ENCODE data around the gene FAM89A. TPM values are rescaled to one million over a fixed set of nuclear protein-coding genes. Genes with fewer than 3 reads are reported as not detected.
"Not testable (repeated sequence)": the region's sequence is repeated elsewhere in the genome, so short reads cannot be mapped to it uniquely, and the experiment has no call there.

The FAM89A gene
- total RNA-seq, 1 donor from 2014 or later: 20.3 TPM

- Mint-ChIP-seq H3K27ac (no peak overlapping the region), H3K36me3 (ENCODE audit: low read depth) (no peaks in the 10 kb centered on the region), H3K27me3 (peaks cover 42% of the 10 kb centered on the region), H3K9me3 (peaks cover 6% of the 10 kb centered on the region), H3K4me3 (no peak overlapping the region), H3K4me1 (peaks cover 19% of the 10 kb centered on the region)
- DNase-seq: no peak
- intact Hi-C loops (cut with micrococcal nuclease): loop anchor here (10.0 kb wide), 1 partner anchor 405 kb away; the partner anchor contains the start of gene COG2
Measured at GRCh38 chr1:231049121-231049979, 9.3 kb upstream of the FAM89A start.

DNA sequence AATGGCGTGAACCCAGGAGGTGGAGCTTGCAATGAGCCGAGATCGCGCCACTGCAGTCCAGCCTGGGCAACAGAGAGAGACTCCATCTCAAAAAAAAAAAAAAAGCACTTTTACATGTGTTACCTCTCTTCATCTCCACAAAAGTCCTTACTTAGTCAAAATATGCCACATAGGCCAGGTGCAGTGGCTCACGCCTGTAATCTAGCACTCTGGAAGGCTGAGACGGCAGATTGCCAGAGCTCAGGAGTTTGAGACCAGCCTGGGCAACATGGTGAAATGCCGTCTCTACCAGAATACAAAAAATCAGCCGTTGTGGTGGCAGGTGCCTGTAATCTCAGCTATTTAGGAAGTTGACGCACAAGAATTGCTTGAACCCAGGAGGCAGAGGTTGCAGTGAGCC lies 8.4 kb upstream of the FAM89A start:
- intact Hi-C loops (cut with micrococcal nuclease): loop anchor here (10.0 kb wide), 1 partner anchor 404 kb away; the partner anchor contains the start of gene COG2
- peaks cover 11% of the 10 kb centered on the region for H3K4me1 Mint-ChIP-seq
- H3K4me3 Mint-ChIP-seq; H3K27ac Mint-ChIP-seq; H3K9me3 Mint-ChIP-seq; DNase-seq; H3K36me3 Mint-ChIP-seq (ENCODE audit: low read depth): not testable (repeated sequence)
- H3K27me3 Mint-ChIP-seq: peaks cover 46% of the 10 kb centered on the region

- H3K36me3 Mint-ChIP-seq (ENCODE audit: low read depth); H3K4me1 Mint-ChIP-seq; H3K4me3 Mint-ChIP-seq; H3K9me3 Mint-ChIP-seq; H3K27ac Mint-ChIP-seq; DNase-seq: not testable (repeated sequence)
- intact Hi-C loops (cut with micrococcal nuclease): loop anchor here (10.0 kb wide), 1 partner anchor 403 kb away; the partner anchor contains the start of gene COG2
- peaks cover 54% of the 10 kb centered on the region for H3K27me3 Mint-ChIP-seq
Measured at GRCh38 chr1:231047529-231047928, 7.5 kb upstream of the FAM89A start.

- Mint-ChIP-seq H3K36me3 (ENCODE audit: low read depth) (no peaks in the 10 kb centered on the region), H3K4me1 (peaks cover 5% of the 10 kb centered on the region), H3K9me3 (peaks cover 6% of the 10 kb centered on the region), H3K4me3 (no peak overlapping the region), H3K27me3 (peaks cover 59% of the 10 kb centered on the region), H3K27ac (no peak overlapping the region)
- DNase-seq: no peak
- intact Hi-C loops (cut with micrococcal nuclease): loop anchor here (10.0 kb wide), 1 partner anchor 402 kb away; the partner anchor contains the start of gene COG2
Measured at GRCh38 chr1:231046730-231047395, 6.8 kb upstream of the FAM89A start.

- not testable (repeated sequence) for H3K36me3 Mint-ChIP-seq (ENCODE audit: low read depth); H3K4me1 Mint-ChIP-seq; DNase-seq; H3K4me3 Mint-ChIP-seq; H3K9me3 Mint-ChIP-seq; H3K27ac Mint-ChIP-seq
- intact Hi-C loops (cut with micrococcal nuclease): loop anchor here (10.0 kb wide), 1 partner anchor 401 kb away; the partner anchor contains the start of gene COG2
- peaks cover 65% of the 10 kb centered on the region for H3K27me3 Mint-ChIP-seq
Measured at GRCh38 chr1:231045921-231046729, 6.1 kb upstream of the FAM89A start.

GRCh38 chr1:231045286-231045685 lies 5.2 kb upstream of the FAM89A start:
- H3K27me3 Mint-ChIP-seq: peaks cover 65% of the 10 kb centered on the region
- no peaks in the 10 kb centered on the region for H3K36me3 Mint-ChIP-seq (ENCODE audit: low read depth)
- H3K4me3 Mint-ChIP-seq: no peak overlapping the region
- H3K27ac Mint-ChIP-seq: no peak overlapping the region
- no peak for DNase-seq
- intact Hi-C loops (cut with micrococcal nuclease): loop anchor here (10.0 kb wide), 1 partner anchor 400 kb away; the partner anchor contains the start of gene COG2
- H3K9me3 Mint-ChIP-seq: peaks cover 6% of the 10 kb centered on the region
- H3K4me1 Mint-ChIP-seq: peaks cover 9% of the 10 kb centered on the region

- Mint-ChIP-seq H3K36me3 (ENCODE audit: low read depth) (no peaks in the 10 kb centered on the region), H3K9me3 (peaks cover 6% of the 10 kb centered on the region), H3K4me3 (no peak overlapping the region), H3K27me3 (peaks cover 64% of the 10 kb centered on the region), H3K27ac (no peak overlapping the region), H3K4me1 (peaks cover 9% of the 10 kb centered on the region)
- no peak for DNase-seq
- intact Hi-C loops (cut with micrococcal nuclease): loop anchor here (10.0 kb wide), 1 partner anchor 400 kb away; the partner anchor contains the start of gene COG2
Measured at GRCh38 chr1:231044588-231044987, 4.5 kb upstream of the FAM89A start.

DNA sequence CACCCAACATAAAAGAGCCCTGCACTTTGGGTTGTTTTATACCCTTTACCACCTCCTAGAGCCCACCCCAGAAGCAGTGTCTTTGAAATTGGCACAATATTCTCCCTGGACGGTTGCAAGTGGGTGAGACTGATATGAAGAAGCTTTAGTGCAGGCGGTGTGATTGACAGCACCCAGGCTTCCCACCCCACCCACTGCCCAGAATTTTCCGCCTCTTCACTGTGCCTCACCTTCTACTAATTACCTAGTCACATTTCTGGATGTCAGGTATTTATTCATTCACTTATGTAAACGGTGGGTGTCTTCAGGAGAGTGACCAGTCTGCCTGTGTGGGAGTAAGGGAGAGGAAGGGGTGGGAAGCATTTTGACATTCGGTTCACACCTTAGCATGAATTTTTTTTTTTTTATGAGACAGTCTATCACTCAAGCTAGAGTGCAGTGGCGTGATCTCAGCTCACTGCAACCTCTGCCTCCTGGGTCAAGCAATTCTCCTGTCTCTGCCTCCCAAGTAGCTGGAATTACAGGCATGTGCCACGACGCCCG lies 1.7 kb upstream of the FAM89A start:
- H3K4me3 Mint-ChIP-seq: peak overlapping the region; percentile 66
- intact Hi-C loops (cut with micrococcal nuclease): loop anchor here (2.0 to 10.0 kb wide), 2 partner anchors 173 to 397 kb away; partner anchors contain the start of genes C1orf198 and COG2
- peaks cover 21% of the 10 kb centered on the region for H3K4me1 Mint-ChIP-seq
- H3K27me3 Mint-ChIP-seq: peaks cover 44% of the 10 kb centered on the region
- no peak overlapping the region for H3K27ac Mint-ChIP-seq
- peaks cover 6% of the 10 kb centered on the region for H3K9me3 Mint-ChIP-seq
- H3K36me3 Mint-ChIP-seq (ENCODE audit: low read depth): peaks cover 6% of the 10 kb centered on the region
- DNase-seq: no peak

DNA sequence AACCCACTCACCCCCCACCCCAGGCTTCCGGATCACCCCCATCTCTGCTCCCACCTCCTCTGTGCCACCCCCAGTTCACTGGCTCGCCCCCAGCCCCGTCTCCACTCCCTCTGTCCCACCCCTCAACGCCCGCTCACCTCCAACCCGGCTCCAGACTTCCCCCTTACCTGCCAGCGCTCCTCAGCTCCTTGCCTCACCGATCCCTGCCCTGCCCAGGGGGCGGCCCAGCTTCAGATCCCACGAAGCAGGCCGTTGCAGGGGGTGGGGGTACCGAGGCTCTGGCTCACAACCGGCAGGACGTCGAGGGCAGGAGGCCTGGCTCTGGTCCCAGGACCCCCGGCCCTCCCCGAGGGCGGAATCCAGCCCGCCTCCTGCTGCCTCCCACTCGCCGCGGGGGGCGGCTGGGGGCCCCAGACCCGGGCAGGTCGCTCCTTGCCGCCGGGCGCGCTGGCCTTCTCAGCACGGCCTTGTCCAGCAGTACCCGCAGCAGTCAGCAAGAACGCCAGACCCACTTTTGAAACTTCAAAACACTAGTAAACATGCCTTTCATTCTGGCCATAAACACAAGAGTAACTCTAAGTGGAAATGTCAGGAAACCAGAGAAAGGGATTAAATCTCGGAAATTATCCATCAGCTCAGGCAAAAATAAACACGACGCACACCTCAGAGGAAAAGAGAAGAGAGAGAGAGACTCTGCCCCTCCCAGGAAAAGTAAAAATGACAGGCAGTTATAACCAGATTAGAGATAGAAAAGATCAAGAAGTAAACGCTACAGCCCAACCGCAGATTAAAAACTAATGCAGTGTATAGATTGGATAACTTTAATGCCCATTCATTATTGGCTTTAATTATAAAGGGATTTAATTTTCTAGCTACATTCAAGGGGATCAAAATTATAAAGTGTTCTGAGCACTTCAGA lies 1.0 kb upstream of the FAM89A start:
- H3K4me3 Mint-ChIP-seq: peak overlapping the region; percentile 85
- intact Hi-C loops (cut with micrococcal nuclease): loop anchor here (1.0 to 10.0 kb wide), 3 partner anchors 63 to 396 kb away; partner anchors contain the start of genes C1orf198, COG2 and TTC13
- peak overlapping the region; percentile 1 for H3K27ac Mint-ChIP-seq
- H3K9me3 Mint-ChIP-seq: peaks cover 6% of the 10 kb centered on the region
- H3K36me3 Mint-ChIP-seq (ENCODE audit: low read depth): peaks cover 6% of the 10 kb centered on the region
- DNase-seq: no peak
- peaks cover 29% of the 10 kb centered on the region for H3K4me1 Mint-ChIP-seq
- peaks cover 37% of the 10 kb centered on the region for H3K27me3 Mint-ChIP-seq

DNA sequence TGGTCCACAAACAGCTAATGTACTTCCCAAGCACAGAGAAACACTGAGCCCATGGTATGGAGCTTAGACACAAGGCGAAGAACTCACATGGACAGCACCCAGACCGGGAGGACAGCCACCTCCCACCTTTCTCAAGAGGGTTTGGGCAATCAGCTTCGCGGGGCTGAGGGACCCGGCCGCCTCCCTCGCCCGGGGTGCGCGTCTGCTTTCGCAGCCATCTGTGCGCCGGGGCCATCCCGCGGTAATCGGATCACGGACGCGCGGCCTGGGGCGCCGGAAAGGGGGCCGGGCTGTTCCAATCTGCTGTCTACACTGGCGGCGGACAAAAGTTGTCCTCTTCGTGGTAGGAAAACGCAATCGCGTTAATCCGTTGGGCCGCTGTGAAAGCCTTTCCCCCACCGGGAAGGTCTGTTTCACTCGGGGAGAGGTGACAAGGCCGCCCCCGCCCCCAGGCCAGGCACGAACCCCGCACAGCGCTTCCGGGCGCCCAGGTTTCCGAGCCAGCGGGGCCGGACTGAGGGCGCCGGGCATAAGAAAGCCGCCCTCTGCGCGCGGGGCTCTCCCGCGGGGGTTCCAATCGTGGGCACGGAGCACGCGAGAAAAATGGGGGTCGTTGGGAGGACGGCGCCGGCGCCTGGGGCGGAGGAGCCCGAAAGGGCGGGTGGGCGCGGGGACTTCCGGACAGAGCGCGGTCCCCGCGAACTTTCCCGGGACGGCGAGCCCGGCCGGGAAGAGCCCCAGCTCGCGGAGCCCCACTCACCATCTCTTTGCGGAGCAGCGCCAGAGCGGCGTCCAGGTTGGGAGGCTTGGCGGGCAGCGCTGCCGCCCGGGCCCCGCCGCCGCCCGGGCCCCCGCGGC lies 664 bp downstream of the FAM89A start:
- Mint-ChIP-seq H3K4me3 (peak overlapping the region; percentile 82), H3K27ac (no peak overlapping the region), H3K9me3 (no peaks in the 10 kb centered on the region), H3K4me1 (peaks cover 26% of the 10 kb centered on the region), H3K36me3 (ENCODE audit: low read depth) (peaks cover 6% of the 10 kb centered on the region), H3K27me3 (peaks cover 23% of the 10 kb centered on the region)
- peak; percentile 84 for DNase-seq
- intact Hi-C loops (cut with micrococcal nuclease): loop anchor here (1.0 to 10.0 kb wide), 4 partner anchors 61 to 395 kb away; partner anchors contain the start of genes C1orf198, COG2 and TTC13

GRCh38 chr1:231037585-231038517 lies 2.2 kb downstream of the FAM89A start:
- Mint-ChIP-seq H3K9me3 (no peaks in the 10 kb centered on the region), H3K36me3 (ENCODE audit: low read depth) (peaks cover 6% of the 10 kb centered on the region), H3K4me3 (peak overlapping the region; percentile 5), H3K27me3 (peaks cover 13% of the 10 kb centered on the region), H3K27ac (no peak overlapping the region), H3K4me1 (peaks cover 28% of the 10 kb centered on the region)
- DNase-seq: no peak
- intact Hi-C loops (cut with micrococcal nuclease): loop anchor here (10.0 kb wide), 1 partner anchor 177 kb away; no protein-coding TSS in a partner anchor
